Epithelial cell of proximal tubule (primary cell): Measurements from ENCODE around the gene LYRM4. TPM values are rescaled to one million over a fixed set of nuclear protein-coding genes. Genes with fewer than 3 reads are reported as not detected.

Experiments
- DNase-seq: peaks from one replicate; pipeline ENCODE4 v3.0.0-alpha.2; 2011; ENCODE audit warnings: low read depth
- H3K4me3 ChIP-seq: 2 replicates; pipeline ENCODE4 v1.5.1; 2011; ENCODE audit warnings: low read depth, mild to moderate bottlenecking, low read length
- CTCF ChIP-seq: conservative IDR thresholded peaks from 2 replicates; pipeline ENCODE4 v1.5.1; 2012; ENCODE audit warnings: low read depth, mild to moderate bottlenecking, low read length
- total RNA-seq: library from RNA; depleted of rRNA; stranded (reverse); fragments of >200 nt; gene quantifications from 2 replicates; pipeline ENCODE4 v1.2.3, GENCODE V29; 2015

Gene LYRM4
- total RNA-seq, 1 donor from 2014 or later = 17.8 TPM

DNA sequence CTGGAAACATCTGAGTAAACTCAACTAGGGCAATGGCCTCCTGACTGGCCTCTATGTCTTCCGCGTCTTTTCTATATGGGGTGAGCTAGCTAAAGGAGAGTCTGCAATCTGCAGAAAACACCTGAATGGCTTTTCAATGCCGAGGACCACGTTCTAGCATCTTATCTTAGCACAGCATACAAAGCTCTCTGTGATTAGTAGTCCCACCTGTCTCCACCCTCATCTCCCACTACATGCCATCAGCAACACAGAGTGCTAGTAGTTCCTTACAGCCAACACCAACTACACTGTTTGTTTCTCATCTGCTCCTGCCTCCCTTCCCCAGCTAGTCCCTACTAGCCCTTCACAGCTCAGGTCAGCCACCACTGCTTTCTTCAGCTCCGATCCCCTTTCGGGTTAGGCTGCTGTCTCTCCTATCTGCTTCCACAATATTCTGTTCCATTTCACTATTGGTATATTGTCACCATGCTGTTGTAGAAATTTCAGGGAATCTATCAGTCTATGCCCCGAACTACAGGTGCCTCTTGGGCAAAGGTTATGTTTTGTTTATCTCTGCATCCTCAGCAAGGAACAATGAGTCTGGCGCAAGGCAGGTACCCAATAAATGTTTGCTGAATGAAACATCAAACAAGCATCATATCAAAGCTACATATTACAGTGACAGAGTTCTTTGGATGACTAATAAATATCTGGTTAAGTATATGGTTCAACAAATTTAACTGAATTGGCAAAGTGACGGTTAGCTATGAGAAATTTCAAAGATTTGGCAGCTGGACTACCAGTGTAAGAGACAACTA, 12.2 kb downstream of the LYRM4 start:
- no peak for TF ChIP-seq CTCF
- H3K4me3 ChIP-seq = no peak overlapping the region
- no peak for DNase-seq

DNA sequence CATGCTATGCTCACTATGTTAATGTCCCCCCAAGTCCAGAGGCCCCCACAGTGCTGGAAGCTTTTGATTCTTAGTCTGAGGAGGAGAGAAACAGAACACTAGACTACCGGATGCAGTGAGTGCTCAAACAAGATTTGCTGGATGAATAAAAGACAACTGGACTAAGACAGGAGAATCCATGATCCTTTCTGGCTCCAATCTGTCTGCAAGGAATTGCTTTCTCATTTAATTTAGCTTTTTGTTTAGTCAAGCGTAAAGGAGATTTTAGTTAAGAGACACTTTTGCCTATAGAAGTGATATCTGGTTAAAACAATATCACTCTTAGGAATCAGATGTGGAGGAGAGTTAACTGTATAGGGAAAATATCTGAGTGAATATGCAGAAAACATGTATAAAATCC, 13.5 kb downstream of the LYRM4 start:
- no peak overlapping the region for H3K4me3 ChIP-seq
- DNase-seq = no peak
- no peak for TF ChIP-seq CTCF

- no peak overlapping the region for H3K4me3 ChIP-seq
- no peak for DNase-seq
- TF ChIP-seq CTCF = no peak
Observed at GRCh38 chr6:5246141-5247097, 14.3 kb downstream of the LYRM4 start.

DNA sequence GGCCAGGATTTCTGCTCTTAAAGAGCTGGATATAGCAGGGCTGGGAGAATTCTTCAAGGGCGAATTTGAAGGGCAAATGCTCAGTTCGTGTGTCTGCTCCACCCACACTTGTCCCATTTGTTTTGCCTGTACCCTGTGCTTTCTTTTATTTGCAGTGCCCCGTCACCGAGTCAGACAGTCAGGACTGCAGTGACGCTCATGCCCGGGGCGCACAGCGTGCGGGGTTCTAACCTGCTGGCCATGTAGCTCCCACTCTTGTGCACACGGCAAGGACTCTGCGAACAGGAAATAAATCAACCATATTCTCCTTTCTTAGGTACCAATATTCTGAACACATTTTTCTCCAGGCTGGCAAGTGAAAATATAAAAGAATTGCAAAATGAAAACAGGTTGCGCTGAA, 17.7 kb downstream of the LYRM4 start:
- TF ChIP-seq CTCF = no peak
- no peak overlapping the region for H3K4me3 ChIP-seq
- DNase-seq = no peak

DNA sequence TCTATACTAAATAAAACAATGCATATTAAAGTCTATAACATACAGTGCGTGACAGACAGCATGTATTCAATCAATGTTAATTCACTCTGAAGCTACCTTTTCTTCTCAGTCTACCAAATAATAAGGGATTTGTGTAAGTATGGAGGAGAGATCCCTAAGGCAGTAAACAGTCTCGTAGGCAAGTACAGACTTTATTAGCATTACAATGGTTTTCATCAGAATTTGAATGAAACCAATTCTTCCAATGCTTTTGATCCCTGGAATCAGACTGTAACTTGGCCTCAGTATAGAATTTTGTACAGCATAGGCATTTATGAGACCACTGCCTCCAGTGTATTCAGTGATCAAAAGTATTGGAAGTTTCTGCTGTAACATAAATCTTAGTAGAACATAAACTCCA, 19.5 kb downstream of the LYRM4 start:
- no peak for TF ChIP-seq CTCF
- H3K4me3 ChIP-seq = no peak overlapping the region
- DNase-seq = no peak

GRCh38 chr6:5238336-5238735, 22.4 kb downstream of the LYRM4 start:
- no peak overlapping the region for H3K4me3 ChIP-seq
- TF ChIP-seq CTCF = no peak
- DNase-seq = no peak
